CD14-positive monocyte (primary cell): Measurements from ENCODE around the gene EXOC6B. TPM values are rescaled to one million over a fixed set of nuclear protein-coding genes. Genes with fewer than 3 reads are reported as not detected.

Experiments used
- DNase-seq, 3 donors: peaks; one replicate each; pipeline ENCODE4 v3.0.0-alpha.2; 2011 to 2022
- H2AFZ ChIP-seq: 2 replicates; pipeline ENCODE4 v1.6.0; 2012; ENCODE audit warnings: mild to moderate bottlenecking, low read depth, low read length, inconsistent platforms; ENCODE audit not compliant: insufficient read depth, poor library complexity, severe bottlenecking
- H3K27ac ChIP-seq, 2 donors: 1 replicate in 1 of 2; 2 replicates in 1 of 2; pipeline ENCODE4 v1.5.1; 2012 to 2013; ENCODE audit warnings: low read length in 2 of 2, control low read depth in 1 of 2, inconsistent platforms in 1 of 2, low read depth in 1 of 2, mild to moderate bottlenecking in 1 of 2
- H3K27me3 ChIP-seq, 2 donors: one replicate each; pipeline versions ENCODE4 v1.6.0 to v1.6.1; 2011 to 2013; ENCODE audit warnings: low read length in 2 of 2; ENCODE audit not compliant: control insufficient read depth in 2 of 2, insufficient read depth in 2 of 2
- H3K36me3 ChIP-seq, 2 donors: replicated peaks in 1 of 2; 1 replicate in 1 of 2; 2 replicates in 1 of 2; pipeline versions ENCODE4 v1.5.1 to v1.6.1; 2012 to 2013; ENCODE audit warnings: low read length in 2 of 2, control low read depth in 1 of 2, inconsistent platforms in 1 of 2, mild to moderate bottlenecking in 1 of 2; ENCODE audit not compliant: insufficient read depth in 2 of 2, control insufficient read depth in 1 of 2
- H3K4me1 ChIP-seq, 2 donors: 1 replicate in 1 of 2; 2 replicates in 1 of 2; pipeline versions ENCODE4 v1.5.1 to v1.6.1; 2012 to 2013; ENCODE audit warnings: low read length in 2 of 2, control low read depth in 1 of 2, inconsistent platforms in 1 of 2, mild to moderate bottlenecking in 1 of 2, moderate library complexity in 1 of 2; ENCODE audit not compliant: insufficient read depth in 2 of 2, control insufficient read depth in 1 of 2
- H3K4me2 ChIP-seq: replicated peaks from 2 replicates; pipeline ENCODE3; 2012; ENCODE audit warnings: low read length, moderate library complexity, mild to moderate bottlenecking; ENCODE audit not compliant: poor library complexity, severe bottlenecking; ENCODE audit errors: extremely low read depth
- H3K4me3 ChIP-seq, 3 experiments: fragments of 200-600 bp in 1 of 3; sonication (generic) in 1 of 3; replicated peaks in 1 of 3; 1 replicate in 2 of 3; 2 replicates in 1 of 3; pipeline ENCODE4 v1.5.1; 2011 to 2013; ENCODE audit warnings: low read length in 3 of 3, mild to moderate bottlenecking in 3 of 3, control low read depth in 2 of 3, low read depth in 2 of 3, inconsistent platforms in 1 of 3, moderate library complexity in 1 of 3
- H3K79me2 ChIP-seq: 2 replicates; pipeline ENCODE4 v1.6.0; 2012; ENCODE audit warnings: mild to moderate bottlenecking, control low read depth, inconsistent platforms, low read length, moderate library complexity; ENCODE audit not compliant: insufficient read depth
- H3K9ac ChIP-seq: 2 replicates; pipeline ENCODE4 v1.6.0; 2017; ENCODE audit warnings: low read length, mild to moderate bottlenecking; ENCODE audit not compliant: insufficient read depth, poor library complexity, severe bottlenecking
- H3K9me3 ChIP-seq, 2 donors: replicated peaks in 1 of 2; 1 replicate in 1 of 2; 2 replicates in 1 of 2; pipeline versions ENCODE4 v1.5.1 to v1.6.1; 2012 to 2013; ENCODE audit warnings: low read length in 2 of 2, control low read depth in 1 of 2; ENCODE audit not compliant: control insufficient read depth in 1 of 2, insufficient read depth in 1 of 2
- H4K20me1 ChIP-seq: 2 replicates; pipeline ENCODE4 v1.6.0; 2012; ENCODE audit warnings: mild to moderate bottlenecking, low read length, control low read depth, moderate library complexity; ENCODE audit not compliant: insufficient read depth
- H3K27ac Mint-ChIP-seq, 7 donors: one replicate each; pipeline ENCODE4 v1.8.0; 2020; ENCODE audit warnings: mild to moderate bottlenecking in 7 of 7, mixed read lengths in 7 of 7, moderate library complexity in 6 of 7, inconsistent platforms in 2 of 7
- H3K27me3 Mint-ChIP-seq, 3 donors: one replicate each; pipeline ENCODE4 v1.8.0; 2021 to 2022; ENCODE audit warnings: low read depth in 3 of 3, mild to moderate bottlenecking in 3 of 3, mixed read lengths in 3 of 3, moderate library complexity in 3 of 3, inconsistent platforms in 1 of 3
- H3K36me3 Mint-ChIP-seq, 2 donors: one replicate each; pipeline ENCODE4 v1.8.0; 2020; ENCODE audit warnings: mixed read lengths in 2 of 2, inconsistent platforms in 1 of 2, mild to moderate bottlenecking in 1 of 2
- H3K4me1 Mint-ChIP-seq: one replicate; pipeline ENCODE4 v1.8.0; 2020; ENCODE audit warnings: mild to moderate bottlenecking, mixed read lengths
- H3K4me3 Mint-ChIP-seq, 2 donors: one replicate each; pipeline ENCODE4 v1.8.0; 2020; ENCODE audit warnings: mild to moderate bottlenecking in 2 of 2, mixed read lengths in 2 of 2, moderate library complexity in 1 of 2
- H3K9me3 Mint-ChIP-seq, 7 donors: one replicate each; pipeline ENCODE4 v1.8.0; 2020 to 2022; ENCODE audit warnings: mixed read lengths in 7 of 7, mild to moderate bottlenecking in 6 of 7, moderate library complexity in 6 of 7, inconsistent platforms in 2 of 7
- CTCF ChIP-seq: fragments of 200-600 bp; IDR thresholded peaks from one replicate; pipeline ENCODE4 v1.8.0; 2022; ENCODE audit warnings: antibody characterized with exemption, mild to moderate bottlenecking
- WGBS: methylation state at CpG from one replicate; pipeline ENCODE4 v1.1.5; 2013; ENCODE audit warnings: missing lambda C conversion rate; ENCODE audit not compliant: insufficient coverage; 5-methylcytosine and 5-hydroxymethylcytosine counted together
- intact Hi-C, 2 donors: fragments of 100-400 bp; cut with micrococcal nuclease; formaldehyde crosslinking; loops; one replicate each; pipeline versions ENCODE4 v1.15.0 to v1.15.1; 2023
- polyA plus RNA-seq, 3 donors: library from polyadenylated mRNA; depleted of rRNA in 1 of 3; unstranded in 2 of 3; stranded (reverse) in 1 of 3; fragments of 300-500 nt in 2 of 3; fragments of >200 nt in 1 of 3; fragmentation: Illumina TruSeq in 2 of 3; gene quantifications; 1 replicate in 2 of 3; 2 replicates in 1 of 3; pipeline ENCODE4 v1.2.3, GENCODE V29; 2012 to 2021

Gene EXOC6B
- polyA plus RNA-seq, 3 donors: 1.8 to 2.8 (median 2.1) TPM

DNA sequence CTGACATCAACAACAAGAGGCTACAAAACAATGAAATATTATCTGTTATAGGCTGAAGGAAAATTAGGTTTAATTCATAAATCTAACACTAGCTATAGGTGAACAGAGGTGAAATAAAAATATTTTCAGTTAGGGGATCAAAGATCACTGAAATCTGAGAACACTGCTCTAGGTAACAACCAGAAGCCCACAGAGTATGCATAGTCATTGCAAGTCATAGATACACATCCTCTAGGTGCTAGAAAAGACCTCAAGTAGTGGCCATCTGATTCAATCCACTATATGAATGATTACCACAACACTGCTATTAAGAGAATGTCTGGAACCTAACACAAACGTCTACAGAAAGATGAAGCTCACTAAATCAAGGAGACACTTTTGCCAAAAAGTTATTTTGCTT is 413.6 kb downstream of the EXOC6B start:
- H3K4me2 ChIP-seq: no peak overlapping the region
- H3K27ac ChIP-seq: no peak overlapping the region
- Mint-ChIP-seq H3K4me1 (no peaks in the 10 kb centered on the region), H3K4me3 (no peak overlapping the region), H3K27ac (no peak overlapping the region), H3K36me3 (no peaks in the 10 kb centered on the region), H3K27me3 (peaks cover 0 to 3% (median 0%) of the 10 kb centered on the region in 3 donors), H3K9me3 (peaks cover 4 to 14% (median 9%) of the 10 kb centered on the region in 7 donors)
- H3K36me3 ChIP-seq: no peaks in the 10 kb centered on the region
- no peak overlapping the region for H2AFZ ChIP-seq
- no peak for TF ChIP-seq CTCF
- no peak overlapping the region for H3K9ac ChIP-seq
- 83% methylated on average over 1 of the region's 1 CpG for WGBS
- no peak for DNase-seq
- no peaks in the 10 kb centered on the region for H3K4me1 ChIP-seq
- no peak overlapping the region for H3K4me3 ChIP-seq
- intact Hi-C loops: no loop called here
- H4K20me1 ChIP-seq: no peaks in the 10 kb centered on the region
- H3K79me2 ChIP-seq: no peaks in the 10 kb centered on the region
- no peaks in the 10 kb centered on the region for H3K27me3 ChIP-seq
- H3K9me3 ChIP-seq: peaks cover 0 to 7% of the 10 kb centered on the region in 2 donors

DNA sequence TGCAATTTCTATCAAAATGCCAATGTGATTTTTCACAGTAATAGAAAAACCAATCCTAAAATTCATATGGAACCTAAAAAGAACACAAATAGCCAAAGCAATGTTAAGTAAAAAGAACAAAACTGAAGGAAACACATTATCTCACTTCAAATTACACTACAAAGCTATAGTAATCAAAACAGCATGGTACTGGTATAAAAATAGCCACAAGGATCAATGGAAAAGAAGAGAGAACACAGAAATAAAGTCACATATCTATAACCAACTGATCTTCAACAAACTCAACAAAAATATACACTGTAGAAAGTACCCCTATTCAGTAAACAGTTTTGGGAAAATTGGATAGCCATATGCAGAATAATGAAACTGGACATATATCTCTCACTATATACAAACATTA is 426.0 kb downstream of the EXOC6B start:
- no peaks in the 10 kb centered on the region for H3K4me1 Mint-ChIP-seq
- DNase-seq: no peak
- no peak overlapping the region for H3K27ac ChIP-seq
- no peaks in the 10 kb centered on the region for H3K27me3 Mint-ChIP-seq
- no peaks in the 10 kb centered on the region for H3K36me3 Mint-ChIP-seq
- H3K4me2 ChIP-seq: no peak overlapping the region
- intact Hi-C loops: no loop called here
- H3K9me3 Mint-ChIP-seq: peaks cover 12 to 25% (median 20%) of the 10 kb centered on the region in 7 donors
- TF ChIP-seq CTCF: no peak
- no peaks in the 10 kb centered on the region for H3K79me2 ChIP-seq
- no peaks in the 10 kb centered on the region for H3K4me1 ChIP-seq
- no peaks in the 10 kb centered on the region for H3K27me3 ChIP-seq
- H3K9ac ChIP-seq: no peak overlapping the region
- H3K4me3 ChIP-seq: no peak overlapping the region
- no peaks in the 10 kb centered on the region for H3K36me3 ChIP-seq
- no peak overlapping the region for H3K27ac Mint-ChIP-seq
- no peak overlapping the region for H2AFZ ChIP-seq
- H3K4me3 Mint-ChIP-seq: no peak overlapping the region
- H3K9me3 ChIP-seq: peaks cover 20% of the 10 kb centered on the region in 2 donors
- no peaks in the 10 kb centered on the region for H4K20me1 ChIP-seq
